ENCODE data around the gene NXPH4. TPM values are rescaled to one million over a fixed set of nuclear protein-coding genes. Genes with fewer than 3 reads are reported as not detected.

Gene NXPH4
- total and polyA plus RNA-seq, 2 donors, result 0.28 to 0.79 TPM

- Histone ChIP-seq H3K27ac (ENCODE audit: low read depth) (no peak overlapping the region), H3K4me1 (ENCODE audit: insufficient read depth) (peaks cover 2% of the 10 kb centered on the region), H3K4me3 (ENCODE audit: low read depth, low read length) (no peak overlapping the region), H3K36me3 (ENCODE audit: insufficient read depth) (no peaks in the 10 kb centered on the region)
- WGBS, result 73% methylated on average over 7 of the region's 7 CpGs
- no peak for DNase-seq (ENCODE audit: extremely low spot score)
Measured at GRCh38 chr12:57212701-57213057, 3.9 kb upstream of the NXPH4 start.

- Histone ChIP-seq H3K36me3 (ENCODE audit: insufficient read depth) (no peaks in the 10 kb centered on the region), H3K4me1 (ENCODE audit: insufficient read depth) (peaks cover 2% of the 10 kb centered on the region), H3K27ac (ENCODE audit: low read depth) (no peak overlapping the region), H3K4me3 (ENCODE audit: low read depth, low read length) (no peak overlapping the region)
- WGBS, result 11% methylated on average over 16 of the region's 16 CpGs
- DNase-seq (ENCODE audit: extremely low spot score), result peak; percentile 70
Measured at GRCh38 chr12:57213058-57213715, 3.4 kb upstream of the NXPH4 start.

GRCh38 chr12:57213763-57214397 is 2.7 kb upstream of the NXPH4 start:
- Histone ChIP-seq H3K4me1 (ENCODE audit: insufficient read depth) (peaks cover 2% of the 10 kb centered on the region), H3K36me3 (ENCODE audit: insufficient read depth) (no peaks in the 10 kb centered on the region), H3K4me3 (ENCODE audit: low read depth, low read length) (no peak overlapping the region), H3K27ac (ENCODE audit: low read depth) (no peak overlapping the region)
- DNase-seq (ENCODE audit: extremely low spot score), result no peak
- WGBS, result 65% methylated on average over 4 of the region's 4 CpGs

- H3K4me3 ChIP-seq (ENCODE audit: low read depth, low read length), result no peak overlapping the region
- 3% methylated on average over 14 of the region's 14 CpGs for WGBS
- H3K4me1 ChIP-seq (ENCODE audit: insufficient read depth), result peaks cover 2% of the 10 kb centered on the region
- H3K36me3 ChIP-seq (ENCODE audit: insufficient read depth), result no peaks in the 10 kb centered on the region
- H3K27ac ChIP-seq (ENCODE audit: low read depth), result no peak overlapping the region
- no peak for DNase-seq (ENCODE audit: extremely low spot score)
Measured at GRCh38 chr12:57214398-57214781, 2.2 kb upstream of the NXPH4 start.

- H3K36me3 ChIP-seq (ENCODE audit: insufficient read depth), result no peaks in the 10 kb centered on the region
- H3K4me3 ChIP-seq (ENCODE audit: low read depth, low read length), result no peak overlapping the region
- no peak for DNase-seq (ENCODE audit: extremely low spot score)
- H3K4me1 ChIP-seq (ENCODE audit: insufficient read depth), result peaks cover 2% of the 10 kb centered on the region
- H3K27ac ChIP-seq (ENCODE audit: low read depth), result no peak overlapping the region
- WGBS, result 29% methylated on average over 11 of the region's 11 CpGs
Measured at GRCh38 chr12:57215065-57215464, 1.5 kb upstream of the NXPH4 start.

- Histone ChIP-seq H3K36me3 (ENCODE audit: insufficient read depth) (no peaks in the 10 kb centered on the region), H3K27ac (ENCODE audit: low read depth) (no peak overlapping the region), H3K4me3 (ENCODE audit: low read depth, low read length) (no peak overlapping the region), H3K4me1 (ENCODE audit: insufficient read depth) (peaks cover 2% of the 10 kb centered on the region)
- no peak for DNase-seq (ENCODE audit: extremely low spot score)
- WGBS, result 18% methylated on average over 7 of the region's 7 CpGs
Measured at GRCh38 chr12:57215668-57216013, 953 bp upstream of the NXPH4 start.

- H3K36me3 ChIP-seq (ENCODE audit: insufficient read depth), result no peaks in the 10 kb centered on the region
- DNase-seq (ENCODE audit: extremely low spot score), result no peak
- no peak overlapping the region for H3K27ac ChIP-seq (ENCODE audit: low read depth)
- peaks cover 2% of the 10 kb centered on the region for H3K4me1 ChIP-seq (ENCODE audit: insufficient read depth)
- H3K4me3 ChIP-seq (ENCODE audit: low read depth, low read length), result peak overlapping the region; percentile 40
- 3% methylated on average over 63 of the region's 63 CpGs for WGBS
Measured at GRCh38 chr12:57216921-57217879, 606 bp downstream of the NXPH4 start.

- 82% methylated on average over 5 of the region's 5 CpGs for WGBS
- no peak overlapping the region for H3K27ac ChIP-seq (ENCODE audit: low read depth)
- H3K36me3 ChIP-seq (ENCODE audit: insufficient read depth), result no peaks in the 10 kb centered on the region
- no peaks in the 10 kb centered on the region for H3K4me1 ChIP-seq (ENCODE audit: insufficient read depth)
- no peak overlapping the region for H3K4me3 ChIP-seq (ENCODE audit: low read depth, low read length)
- no peak for DNase-seq (ENCODE audit: extremely low spot score)
Measured at GRCh38 chr12:57218030-57218853, 1.6 kb downstream of the NXPH4 start.

GRCh38 chr12:57219205-57219992 is 2.8 kb downstream of the NXPH4 start:
- no peak overlapping the region for H3K27ac ChIP-seq (ENCODE audit: low read depth)
- no peaks in the 10 kb centered on the region for H3K4me1 ChIP-seq (ENCODE audit: insufficient read depth)
- no peaks in the 10 kb centered on the region for H3K36me3 ChIP-seq (ENCODE audit: insufficient read depth)
- WGBS, result 68% methylated on average over 14 of the region's 14 CpGs
- DNase-seq (ENCODE audit: extremely low spot score), result no peak
- no peak overlapping the region for H3K4me3 ChIP-seq (ENCODE audit: low read depth, low read length)

- no peak for DNase-seq (ENCODE audit: extremely low spot score)
- Histone ChIP-seq H3K36me3 (ENCODE audit: insufficient read depth) (no peaks in the 10 kb centered on the region), H3K4me1 (ENCODE audit: insufficient read depth) (no peaks in the 10 kb centered on the region), H3K27ac (ENCODE audit: low read depth) (no peak overlapping the region), H3K4me3 (ENCODE audit: low read depth, low read length) (no peak overlapping the region)
- WGBS, result 6% methylated on average over 38 of the region's 38 CpGs
Measured at GRCh38 chr12:57219993-57220754, 3.6 kb downstream of the NXPH4 start.

GRCh38 chr12:57220770-57221168 is 4.2 kb downstream of the NXPH4 start:
- Histone ChIP-seq H3K27ac (ENCODE audit: low read depth) (no peak overlapping the region), H3K4me1 (ENCODE audit: insufficient read depth) (no peaks in the 10 kb centered on the region), H3K36me3 (ENCODE audit: insufficient read depth) (no peaks in the 10 kb centered on the region), H3K4me3 (ENCODE audit: low read depth, low read length) (no peak overlapping the region)
- no peak for DNase-seq (ENCODE audit: extremely low spot score)
- 53% methylated on average over 1 of the region's 1 CpG for WGBS

- no peak overlapping the region for H3K4me3 ChIP-seq (ENCODE audit: low read depth, low read length)
- no peaks in the 10 kb centered on the region for H3K36me3 ChIP-seq (ENCODE audit: insufficient read depth)
- no peak overlapping the region for H3K27ac ChIP-seq (ENCODE audit: low read depth)
- WGBS, result 17% methylated on average over 24 of the region's 24 CpGs
- DNase-seq (ENCODE audit: extremely low spot score), result no peak
- no peaks in the 10 kb centered on the region for H3K4me1 ChIP-seq (ENCODE audit: insufficient read depth)
Measured at GRCh38 chr12:57221169-57221917, 4.7 kb downstream of the NXPH4 start.

All from urinary bladder (tissue), 4 donors.